ENCODE measurements around the gene RTP2.

The RTP2 gene

GRCh38 chr3:187725653-187726370 is 23.5 kb upstream of the RTP2 start:
- no peak overlapping the region; the same call in 1 of the 2 replicates for H3K27ac ChIP-seq
- H3K36me3 ChIP-seq (ENCODE audit: insufficient read depth, low read length) = peaks cover 99% of the 10 kb centered on the region
- no peak for TF ChIP-seq EZH2 (IDR thresholded peaks at IDR 0.05)
- no peak for TF ChIP-seq FOXP2 (optimal IDR thresholded peaks at IDR 0.05; ENCODE audit: control extremely low read depth, extremely low read length, insufficient read depth)
- no peak overlapping the region for H3K9ac ChIP-seq (ENCODE audit: insufficient read length)
- H3K9me3 ChIP-seq (ENCODE audit: low read depth, low read length) = no peaks in the 10 kb centered on the region
- no peak overlapping the region for H3K4me3 ChIP-seq
- no peak for DNase-seq (ENCODE audit: low read depth, low spot score)

GRCh38 chr3:187725224-187725623 is 22.9 kb upstream of the RTP2 start:
- Histone ChIP-seq H3K9ac (ENCODE audit: insufficient read length) (no peak overlapping the region), H3K9me3 (ENCODE audit: low read depth, low read length) (no peaks in the 10 kb centered on the region), H3K4me3 (no peak overlapping the region), H3K36me3 (ENCODE audit: insufficient read depth, low read length) (peaks cover 99% of the 10 kb centered on the region), H3K27ac (no peak overlapping the region)
- TF ChIP-seq POLR2AphosphoS5 (IDR thresholded peaks at IDR 0.05; ENCODE audit: borderline replicate concordance, low read depth, low read length) = no peak
- no peak for TF ChIP-seq EZH2 (IDR thresholded peaks at IDR 0.05)
- no peak for TF ChIP-seq FOXP2 (optimal IDR thresholded peaks at IDR 0.05; ENCODE audit: control extremely low read depth, extremely low read length, insufficient read depth)
- no peak for DNase-seq (ENCODE audit: low read depth, low spot score)

DNA sequence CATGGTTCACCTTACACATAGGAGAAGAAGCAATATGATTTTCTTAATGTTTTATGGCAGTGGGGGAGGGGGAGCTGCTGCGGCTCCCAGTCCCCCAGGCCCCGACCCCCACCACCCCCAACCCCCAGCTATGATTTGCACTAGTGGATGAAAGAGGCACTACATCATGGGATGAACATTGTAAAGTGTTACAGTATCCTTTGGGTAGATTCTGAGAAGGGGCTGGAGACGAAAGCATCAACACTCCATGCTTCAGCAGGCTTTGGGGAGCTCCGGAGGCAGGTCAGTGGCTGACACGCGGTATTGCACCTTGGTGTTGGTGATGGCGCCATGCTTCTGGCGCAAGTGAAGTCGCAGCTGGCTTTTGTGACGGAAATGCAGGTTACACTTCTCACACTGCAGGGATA is 19.9 kb upstream of the RTP2 start:
- Histone ChIP-seq H3K9me3 (ENCODE audit: low read depth, low read length) (no peaks in the 10 kb centered on the region), H3K4me3 (no peak overlapping the region), H3K36me3 (ENCODE audit: insufficient read depth, low read length) (peaks cover 71% of the 10 kb centered on the region), H3K27ac (no peak overlapping the region), H3K9ac (ENCODE audit: insufficient read length) (no peak overlapping the region)
- no peak for DNase-seq (ENCODE audit: low read depth, low spot score)
- TF ChIP-seq POLR2AphosphoS5 (IDR thresholded peaks at IDR 0.05; ENCODE audit: borderline replicate concordance, low read depth, low read length) = no peak
- TF ChIP-seq EZH2 (IDR thresholded peaks at IDR 0.05) = no peak
- no peak for TF ChIP-seq FOXP2 (optimal IDR thresholded peaks at IDR 0.05; ENCODE audit: control extremely low read depth, extremely low read length, insufficient read depth)

- peaks cover 60% of the 10 kb centered on the region for H3K36me3 ChIP-seq (ENCODE audit: insufficient read depth, low read length)
- H3K27ac ChIP-seq = 0 out of 2 replicates have a peak overlapping the region, but pooled peaks have one; percentile 21
- H3K9ac ChIP-seq (ENCODE audit: insufficient read length) = no peak overlapping the region
- TF ChIP-seq POLR2AphosphoS5 (IDR thresholded peaks at IDR 0.05; ENCODE audit: borderline replicate concordance, low read depth, low read length) (no peak), EZH2 (IDR thresholded peaks at IDR 0.05) (no peak), FOXP2 (optimal IDR thresholded peaks at IDR 0.05; ENCODE audit: control extremely low read depth, extremely low read length, insufficient read depth) (no peak)
- H3K9me3 ChIP-seq (ENCODE audit: low read depth, low read length) = no peaks in the 10 kb centered on the region
- no peak overlapping the region for H3K4me3 ChIP-seq
- no peak for DNase-seq (ENCODE audit: low read depth, low spot score)
These were observed 18.7 kb upstream of the RTP2 start for GRCh38 chr3:187721055-187721454.

DNA sequence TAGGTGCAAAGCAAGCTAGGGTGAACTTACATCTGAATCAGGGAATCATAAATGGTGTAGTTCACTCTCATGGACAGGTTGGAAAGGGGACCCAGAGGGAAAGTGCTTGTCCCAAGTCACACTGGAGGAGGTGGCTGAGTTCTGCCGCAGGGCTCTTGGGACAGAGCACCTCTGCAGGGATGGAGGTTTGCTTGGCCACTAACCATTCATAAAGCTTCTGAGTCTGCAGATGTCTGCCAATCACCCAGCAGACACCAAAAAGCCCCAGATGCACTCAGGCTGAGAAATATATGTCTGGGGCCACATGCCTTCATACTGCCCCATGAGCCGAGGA is 17.9 kb upstream of the RTP2 start:
- H3K36me3 ChIP-seq (ENCODE audit: insufficient read depth, low read length) = peaks cover 52% of the 10 kb centered on the region
- no peak overlapping the region for H3K9ac ChIP-seq (ENCODE audit: insufficient read length)
- DNase-seq (ENCODE audit: low read depth, low spot score) = no peak
- TF ChIP-seq EZH2 (IDR thresholded peaks at IDR 0.05) (no peak), POLR2AphosphoS5 (IDR thresholded peaks at IDR 0.05; ENCODE audit: borderline replicate concordance, low read depth, low read length) (peak; percentile 48; the same call in 1 of the 2 replicates), FOXP2 (optimal IDR thresholded peaks at IDR 0.05; ENCODE audit: control extremely low read depth, extremely low read length, insufficient read depth) (no peak)
- no peak overlapping the region for H3K4me3 ChIP-seq
- peak overlapping the region; percentile 81 for H3K27ac ChIP-seq
- no peaks in the 10 kb centered on the region for H3K9me3 ChIP-seq (ENCODE audit: low read depth, low read length)

GRCh38 chr3:187719628-187720336 is 17.4 kb upstream of the RTP2 start:
- Histone ChIP-seq H3K27ac (peak overlapping the region; percentile 81), H3K9me3 (ENCODE audit: low read depth, low read length) (no peaks in the 10 kb centered on the region), H3K4me3 (no peak overlapping the region), H3K9ac (ENCODE audit: insufficient read length) (no peak overlapping the region), H3K36me3 (ENCODE audit: insufficient read depth, low read length) (peaks cover 47% of the 10 kb centered on the region)
- TF ChIP-seq POLR2AphosphoS5 (IDR thresholded peaks at IDR 0.05; ENCODE audit: borderline replicate concordance, low read depth, low read length) = no peak
- no peak for TF ChIP-seq EZH2 (IDR thresholded peaks at IDR 0.05)
- no peak for TF ChIP-seq FOXP2 (optimal IDR thresholded peaks at IDR 0.05; ENCODE audit: control extremely low read depth, extremely low read length, insufficient read depth)
- DNase-seq (ENCODE audit: low read depth, low spot score) = no peak

- DNase-seq (ENCODE audit: low read depth, low spot score) = no peak
- peaks cover 37% of the 10 kb centered on the region for H3K36me3 ChIP-seq (ENCODE audit: insufficient read depth, low read length)
- no peaks in the 10 kb centered on the region for H3K9me3 ChIP-seq (ENCODE audit: low read depth, low read length)
- H3K27ac ChIP-seq = no peak overlapping the region
- no peak overlapping the region for H3K4me3 ChIP-seq
- TF ChIP-seq FOXP2 (optimal IDR thresholded peaks at IDR 0.05; ENCODE audit: control extremely low read depth, extremely low read length, insufficient read depth) (no peak), POLR2AphosphoS5 (IDR thresholded peaks at IDR 0.05; ENCODE audit: borderline replicate concordance, low read depth, low read length) (no peak)
- no peak overlapping the region for H3K9ac ChIP-seq (ENCODE audit: insufficient read length)
These were observed 16.4 kb upstream of the RTP2 start for GRCh38 chr3:187718802-187719201.

DNA sequence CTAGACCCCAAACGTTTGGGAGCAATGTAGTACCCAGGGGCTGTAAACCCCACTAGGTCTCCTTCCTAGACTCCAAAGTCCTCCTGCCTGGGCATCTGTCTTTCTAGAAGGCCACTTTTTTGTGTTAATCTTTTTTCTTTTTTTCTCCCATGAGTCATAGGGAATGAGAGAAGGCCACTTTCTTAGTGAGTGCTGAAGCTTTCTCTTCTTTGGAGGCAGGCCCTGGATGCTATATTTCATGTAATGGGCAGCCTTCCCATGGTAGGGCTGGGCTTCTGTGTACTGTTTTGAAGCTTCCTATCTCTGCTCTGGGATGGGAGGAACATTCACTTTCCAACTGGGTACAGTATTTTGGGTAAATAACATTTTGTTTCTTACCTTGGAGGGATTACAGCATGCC is 15.2 kb upstream of the RTP2 start:
- TF ChIP-seq POLR2AphosphoS5 (IDR thresholded peaks at IDR 0.05; ENCODE audit: borderline replicate concordance, low read depth, low read length) (no peak), FOXP2 (optimal IDR thresholded peaks at IDR 0.05; ENCODE audit: control extremely low read depth, extremely low read length, insufficient read depth) (no peak), EZH2 (IDR thresholded peaks at IDR 0.05) (no peak)
- H3K9me3 ChIP-seq (ENCODE audit: low read depth, low read length) = no peaks in the 10 kb centered on the region
- H3K9ac ChIP-seq (ENCODE audit: insufficient read length) = no peak overlapping the region
- H3K36me3 ChIP-seq (ENCODE audit: insufficient read depth, low read length) = peaks cover 25% of the 10 kb centered on the region
- no peak for DNase-seq (ENCODE audit: low read depth, low spot score)
- no peak overlapping the region for H3K4me3 ChIP-seq
- H3K27ac ChIP-seq = no peak overlapping the region

Measured in SK-N-MC (cell line).